ENCODE results near the gene TRIM66.
A peak's percentile ranks its signal among the peaks of the same experiment; 100 is the strongest.

TRIM66 gene

DNA sequence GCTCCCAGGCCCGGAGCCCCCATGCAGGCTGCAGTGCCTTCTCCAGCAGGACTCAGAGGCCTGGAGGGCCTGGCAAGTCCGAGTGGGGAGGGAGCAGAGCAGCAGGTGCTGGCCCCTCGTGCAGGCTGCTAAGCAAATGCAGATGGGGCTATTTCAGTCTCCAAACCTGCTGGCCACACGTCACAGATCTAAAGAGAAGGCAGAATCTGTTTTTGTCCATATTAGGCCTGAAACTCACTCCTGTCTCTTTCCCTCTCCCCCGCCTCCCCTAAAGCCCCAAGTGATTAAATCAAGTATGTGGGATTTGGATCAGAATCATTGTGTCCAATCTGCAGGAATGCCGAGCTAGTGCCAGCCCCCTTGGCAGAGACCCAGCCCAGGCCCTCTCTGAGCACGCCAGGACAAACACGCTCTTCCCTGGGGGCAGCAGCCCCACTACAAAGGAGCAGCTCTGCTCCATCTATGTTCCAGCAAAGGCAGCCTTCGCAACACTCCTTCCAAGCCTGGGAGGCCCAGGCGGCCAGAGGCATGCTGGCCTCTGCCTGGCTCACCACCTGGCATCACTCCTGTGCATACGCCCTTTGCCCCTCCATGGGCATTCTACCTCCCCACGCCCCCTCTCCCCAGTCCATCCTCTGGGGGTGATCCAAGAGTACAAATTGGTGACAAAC, 26.7 kb upstream of the TRIM66 start:
- TF ChIP-seq, protein P1, sequence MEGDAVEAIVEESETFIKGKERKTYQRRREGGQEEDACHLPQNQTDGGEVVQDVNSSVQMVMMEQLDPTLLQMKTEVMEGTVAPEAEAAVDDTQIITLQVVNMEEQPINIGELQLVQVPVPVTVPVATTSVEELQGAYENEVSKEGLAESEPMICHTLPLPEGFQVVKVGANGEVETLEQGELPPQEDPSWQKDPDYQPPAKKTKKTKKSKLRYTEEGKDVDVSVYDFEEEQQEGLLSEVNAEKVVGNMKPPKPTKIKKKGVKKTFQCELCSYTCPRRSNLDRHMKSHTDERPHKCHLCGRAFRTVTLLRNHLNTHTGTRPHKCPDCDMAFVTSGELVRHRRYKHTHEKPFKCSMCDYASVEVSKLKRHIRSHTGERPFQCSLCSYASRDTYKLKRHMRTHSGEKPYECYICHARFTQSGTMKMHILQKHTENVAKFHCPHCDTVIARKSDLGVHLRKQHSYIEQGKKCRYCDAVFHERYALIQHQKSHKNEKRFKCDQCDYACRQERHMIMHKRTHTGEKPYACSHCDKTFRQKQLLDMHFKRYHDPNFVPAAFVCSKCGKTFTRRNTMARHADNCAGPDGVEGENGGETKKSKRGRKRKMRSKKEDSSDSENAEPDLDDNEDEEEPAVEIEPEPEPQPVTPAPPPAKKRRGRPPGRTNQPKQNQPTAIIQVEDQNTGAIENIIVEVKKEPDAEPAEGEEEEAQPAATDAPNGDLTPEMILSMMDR (IDR thresholded peaks at IDR 0.05; ENCODE audit: low read depth, low read length, missing control alignments), result no peak
- peak; percentile 97 for DNase-seq (ENCODE audit: extremely low read depth, low read depth)
- no peak overlapping the region for H3K4me3 ChIP-seq (replicated peaks; ENCODE audit: low read depth, low read length)

DNA sequence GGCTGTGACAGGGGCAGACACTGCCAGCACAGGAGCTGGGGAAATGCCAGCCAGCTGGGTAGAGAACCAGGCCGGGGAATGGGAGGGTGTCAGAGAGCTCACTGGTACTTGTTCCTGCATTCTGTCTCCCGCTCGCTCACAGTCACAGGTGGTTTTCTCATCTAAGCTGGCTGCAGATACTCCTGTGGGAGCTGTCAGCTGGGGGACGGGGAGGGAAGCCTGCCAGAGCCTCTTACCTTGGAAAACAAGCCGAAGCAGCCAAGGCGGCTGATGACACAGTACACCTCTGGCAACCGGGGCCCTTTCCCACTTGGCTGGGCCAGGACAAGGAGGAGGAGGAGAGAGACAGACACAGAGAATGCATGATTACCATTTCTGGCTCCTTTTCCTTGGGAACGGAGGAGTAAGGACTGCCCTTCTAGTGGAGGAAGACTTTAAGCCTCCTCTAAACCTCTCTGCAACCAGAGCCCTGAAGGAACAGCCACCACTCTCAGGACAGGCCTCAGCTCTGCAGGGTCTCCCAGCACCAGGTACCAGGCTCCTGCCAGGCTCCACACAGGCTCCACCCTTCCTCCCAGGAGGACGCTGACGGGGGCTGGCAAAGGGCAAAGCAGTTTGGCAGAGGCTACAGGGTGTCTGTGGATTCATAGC, 25.2 kb upstream of the TRIM66 start:
- TF ChIP-seq, protein P1 (IDR thresholded peaks at IDR 0.05; ENCODE audit: low read depth, low read length, missing control alignments), result no peak
- DNase-seq (ENCODE audit: extremely low read depth, low read depth), result no peak
- no peak overlapping the region for H3K4me3 ChIP-seq (replicated peaks; ENCODE audit: low read depth, low read length)

DNA sequence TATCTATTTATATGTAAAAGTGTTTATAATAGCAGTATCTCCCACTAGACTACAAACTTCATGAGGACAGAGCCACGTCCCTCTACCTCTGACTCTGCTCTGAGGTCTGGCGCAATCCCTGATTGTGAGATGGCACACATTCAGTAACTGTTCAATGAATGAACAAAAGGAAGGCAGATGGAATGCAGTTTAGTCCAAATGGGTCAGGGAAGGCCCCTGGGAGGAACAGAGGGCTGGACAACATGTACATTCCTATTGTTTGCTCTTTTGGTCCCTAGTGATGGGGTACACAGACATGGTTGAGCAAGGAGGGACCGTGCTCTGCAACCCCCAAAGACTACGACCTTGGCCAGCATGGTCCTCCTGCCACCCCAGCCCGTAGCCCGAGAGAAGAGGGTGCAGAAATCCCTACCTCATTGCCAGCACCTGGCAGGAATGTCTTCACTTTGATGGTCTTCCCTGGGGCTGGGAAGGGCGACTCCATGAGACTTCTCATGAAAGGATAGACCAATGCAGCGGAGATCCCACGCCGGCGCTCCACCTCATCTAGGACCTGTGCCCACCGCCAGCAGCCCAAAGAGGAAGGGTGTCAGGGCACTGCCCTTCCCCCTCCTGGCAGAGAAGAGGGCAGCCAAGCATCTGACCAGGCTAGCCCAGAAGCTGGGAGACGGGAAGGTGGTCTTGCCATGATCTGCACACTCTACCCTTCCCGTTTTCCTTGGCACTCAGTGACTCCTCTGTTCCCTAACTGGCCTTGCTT, 24.4 kb upstream of the TRIM66 start:
- TF ChIP-seq, protein P1 (IDR thresholded peaks at IDR 0.05; ENCODE audit: low read depth, low read length, missing control alignments), result no peak
- DNase-seq (ENCODE audit: extremely low read depth, low read depth), result no peak
- no peak overlapping the region for H3K4me3 ChIP-seq (replicated peaks; ENCODE audit: low read depth, low read length)

DNA sequence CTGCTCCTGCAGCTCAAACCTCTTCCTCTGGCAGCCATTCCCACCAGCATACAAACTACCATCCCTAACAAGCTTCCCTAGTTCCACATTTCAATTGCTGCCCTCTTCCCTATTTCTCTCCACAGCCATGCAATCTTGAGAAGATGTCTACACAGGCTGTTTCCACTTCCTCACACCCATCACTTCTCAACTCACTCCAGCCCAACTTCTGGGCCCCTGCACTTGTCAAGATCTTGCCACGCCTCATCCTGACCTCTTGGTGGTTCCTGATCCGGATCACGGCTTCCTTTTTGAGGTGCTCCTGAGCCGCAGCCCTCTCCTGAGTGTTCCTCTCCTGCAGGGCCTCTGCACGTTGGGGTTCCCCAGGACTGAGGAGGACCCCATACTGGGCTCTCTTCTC, 22.7 kb upstream of the TRIM66 start:
- TF ChIP-seq, protein P1 (IDR thresholded peaks at IDR 0.05; ENCODE audit: low read depth, low read length, missing control alignments), result no peak
- H3K4me3 ChIP-seq (replicated peaks; ENCODE audit: low read depth, low read length), result no peak overlapping the region
- no peak for DNase-seq (ENCODE audit: extremely low read depth, low read depth)

DNA sequence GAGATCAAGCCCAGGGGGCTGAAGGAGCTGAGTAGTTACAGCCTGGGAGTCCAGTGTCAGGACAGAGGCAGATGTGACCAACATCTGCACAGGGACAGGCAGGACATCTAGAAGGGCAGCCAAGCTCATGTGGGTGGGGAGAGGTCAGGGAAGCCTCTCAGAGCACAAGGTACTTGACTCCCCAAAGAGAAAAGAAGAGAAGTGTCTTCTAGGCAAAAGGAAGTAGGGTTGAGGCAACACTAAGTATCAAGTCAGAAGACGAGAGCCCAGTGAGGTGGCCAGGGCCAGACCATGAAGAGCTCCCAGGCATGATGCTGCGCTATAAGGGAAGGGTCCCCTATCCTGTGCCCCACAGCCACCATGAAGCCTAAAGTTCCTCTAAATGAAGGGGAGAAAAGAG, 21.7 kb upstream of the TRIM66 start:
- TF ChIP-seq, protein P1 (IDR thresholded peaks at IDR 0.05; ENCODE audit: low read depth, low read length, missing control alignments), result no peak
- no peak overlapping the region for H3K4me3 ChIP-seq (replicated peaks; ENCODE audit: low read depth, low read length)
- DNase-seq (ENCODE audit: extremely low read depth, low read depth), result no peak

DNA sequence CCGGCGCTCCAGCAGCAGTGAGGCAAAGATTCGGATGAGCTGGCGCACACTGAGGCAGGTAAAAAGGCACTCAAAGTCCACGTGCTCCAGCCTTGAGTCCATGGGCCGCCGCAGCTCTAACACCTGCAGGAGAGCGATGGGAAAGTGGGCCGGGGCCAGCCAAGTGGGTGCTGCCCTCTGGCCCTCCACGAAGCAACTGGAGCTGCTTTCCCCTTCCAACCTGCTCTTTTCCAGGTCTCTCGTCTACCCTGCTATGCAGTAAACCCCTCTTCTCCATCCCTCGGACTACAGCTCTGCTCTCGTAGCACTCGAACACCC, 20.1 kb upstream of the TRIM66 start:
- TF ChIP-seq, protein P1 (IDR thresholded peaks at IDR 0.05; ENCODE audit: low read depth, low read length, missing control alignments), result no peak

More for the DNA sequence above, 20.1 kb upstream of the TRIM66 start:
- no peak for DNase-seq (ENCODE audit: extremely low read depth, low read depth)
- H3K4me3 ChIP-seq (replicated peaks; ENCODE audit: low read depth, low read length), result no peak overlapping the region
